Skeletal muscle tissue (tissue), 4 donors: Measurements from ENCODE around the gene RNF217. TPM values are rescaled to one million over a fixed set of nuclear protein-coding genes. Genes with fewer than 3 reads are reported as not detected.

Experiments
- H3K27ac ChIP-seq: one replicate; pipeline ENCODE4 v1.7.0; 2013; ENCODE audit warnings: mild to moderate bottlenecking, low read depth, low read length, inconsistent platforms
- H3K27me3 ChIP-seq, 3 donors: one replicate each; pipeline ENCODE4 v1.7.0; 2013; ENCODE audit warnings: low read length in 3 of 3; ENCODE audit not compliant: control insufficient read depth in 3 of 3, insufficient read depth in 3 of 3
- H3K36me3 ChIP-seq, 3 donors: one replicate each; pipeline ENCODE4 v1.7.0; 2013; ENCODE audit warnings: low read length in 3 of 3; ENCODE audit not compliant: control insufficient read depth in 3 of 3, insufficient read depth in 3 of 3
- H3K4me1 ChIP-seq, 3 donors: one replicate each; pipeline ENCODE4 v1.7.0; 2013; ENCODE audit warnings: low read length in 3 of 3, mild to moderate bottlenecking in 3 of 3; ENCODE audit not compliant: control insufficient read depth in 3 of 3, insufficient read depth in 3 of 3
- H3K4me3 ChIP-seq, 3 donors: one replicate each; pipeline ENCODE4 v1.7.0; 2013; ENCODE audit warnings: low read length in 3 of 3
- H3K9ac ChIP-seq, 3 donors: one replicate each; pipeline ENCODE4 v1.7.0; 2013; ENCODE audit warnings: low read length in 3 of 3, mild to moderate bottlenecking in 3 of 3, moderate library complexity in 2 of 3, low read depth in 1 of 3
- H3K9me3 ChIP-seq, 3 donors: one replicate each; pipeline ENCODE4 v1.7.0; 2013; ENCODE audit warnings: low read length in 3 of 3; ENCODE audit not compliant: control insufficient read depth in 3 of 3
- total RNA-seq: library from RNA; depleted of rRNA; stranded (reverse); fragments of >200 nt; gene quantifications from one replicate; pipeline ENCODE4 v1.2.3, GENCODE V29; 2014
- donor health status: Osteomylitis.

RNF217 gene
- total RNA-seq, 1 donor from 2014 or later = 27.1 TPM

DNA sequence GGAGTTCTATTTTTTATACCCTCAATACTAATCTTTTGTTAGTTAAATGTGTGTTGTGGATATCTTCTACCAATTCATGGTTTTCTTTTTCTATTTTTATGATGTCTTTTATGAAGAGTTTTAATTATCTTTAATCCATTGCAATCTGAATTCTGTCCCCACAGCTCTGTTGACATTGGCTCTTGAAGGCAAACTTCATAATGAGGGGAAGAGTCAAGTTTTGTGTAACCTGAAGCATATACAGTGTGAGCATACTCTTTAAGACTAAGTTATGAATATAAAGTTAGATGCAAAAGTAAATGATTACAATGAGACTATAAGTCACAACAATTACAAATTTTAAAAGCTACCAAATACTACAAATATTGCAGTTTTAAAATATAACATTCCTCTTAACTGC lies 34.2 kb downstream of the RNF217 start:
- Histone ChIP-seq H3K27ac (no peak overlapping the region), H3K4me1 (peaks cover 9 to 26% (median 19%) of the 10 kb centered on the region in 3 donors), H3K4me3 (no peak overlapping the region), H3K9ac (no peak overlapping the region), H3K27me3 (no peaks in the 10 kb centered on the region), H3K36me3 (no peaks in the 10 kb centered on the region), H3K9me3 (no peaks in the 10 kb centered on the region)

GRCh38 chr6:124997196-124997875 lies 35.1 kb downstream of the RNF217 start:
- Histone ChIP-seq H3K9me3 (no peaks in the 10 kb centered on the region), H3K4me1 (peaks cover 18 to 35% (median 24%) of the 10 kb centered on the region in 3 donors), H3K27ac (no peak overlapping the region), H3K4me3 (no peak overlapping the region), H3K9ac (no peak overlapping the region), H3K27me3 (no peaks in the 10 kb centered on the region), H3K36me3 (no peaks in the 10 kb centered on the region)

- no peaks in the 10 kb centered on the region for H3K9me3 ChIP-seq
- H3K27ac ChIP-seq = peak overlapping the region; percentile 5
- no peaks in the 10 kb centered on the region for H3K27me3 ChIP-seq
- H3K4me1 ChIP-seq = peaks cover 22 to 35% (median 32%) of the 10 kb centered on the region in 3 donors
- no peaks in the 10 kb centered on the region for H3K36me3 ChIP-seq
- peak overlapping the region in 1 of 3 donors; percentile 12 for H3K9ac ChIP-seq
- peak overlapping the region in 1 of 3 donors; percentile 24 for H3K4me3 ChIP-seq
Measured at GRCh38 chr6:124999105-124999764, 37.0 kb downstream of the RNF217 start.

DNA sequence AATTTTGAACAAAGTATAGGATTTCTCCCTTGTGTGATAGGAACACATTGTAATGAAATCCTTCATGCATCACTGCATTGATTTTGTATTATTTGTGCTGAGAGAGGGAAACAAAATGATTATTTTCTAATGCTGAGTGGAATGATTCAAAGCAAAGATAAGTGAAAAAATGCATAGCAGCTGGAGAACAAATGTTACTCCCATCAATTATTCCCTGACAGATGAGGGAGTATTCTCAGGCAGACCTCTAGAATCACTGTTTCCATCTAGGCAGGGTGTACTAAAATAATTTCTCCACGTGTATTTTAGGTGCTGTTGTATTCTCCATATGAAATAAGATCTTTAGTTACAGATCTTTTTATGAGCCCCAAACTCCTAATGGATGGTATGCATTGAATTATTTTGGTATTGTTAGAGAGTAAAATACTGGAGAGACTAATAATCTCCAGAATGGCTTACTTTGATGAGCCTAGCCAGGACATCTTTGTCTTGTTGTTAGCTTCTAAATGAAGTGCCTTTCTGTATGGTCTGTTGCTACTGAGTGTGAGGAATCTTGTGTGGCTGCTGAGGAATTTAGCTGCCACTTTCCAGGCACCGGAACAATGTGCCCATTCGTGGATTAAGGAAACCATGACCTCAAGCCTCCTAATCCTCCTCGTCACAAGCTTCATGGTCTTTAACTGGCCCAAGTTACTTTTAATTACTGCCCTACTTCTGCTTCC lies 39.6 kb downstream of the RNF217 start:
- Histone ChIP-seq H3K4me3 (peak overlapping the region; percentile 44 to 57 (median 56)), H3K36me3 (no peaks in the 10 kb centered on the region), H3K9ac (peak overlapping the region in 1 of 3 donors; percentile 34), H3K4me1 (peaks cover 22 to 35% (median 28%) of the 10 kb centered on the region in 3 donors), H3K9me3 (no peaks in the 10 kb centered on the region), H3K27ac (peak overlapping the region; percentile 11), H3K27me3 (no peaks in the 10 kb centered on the region)

DNA sequence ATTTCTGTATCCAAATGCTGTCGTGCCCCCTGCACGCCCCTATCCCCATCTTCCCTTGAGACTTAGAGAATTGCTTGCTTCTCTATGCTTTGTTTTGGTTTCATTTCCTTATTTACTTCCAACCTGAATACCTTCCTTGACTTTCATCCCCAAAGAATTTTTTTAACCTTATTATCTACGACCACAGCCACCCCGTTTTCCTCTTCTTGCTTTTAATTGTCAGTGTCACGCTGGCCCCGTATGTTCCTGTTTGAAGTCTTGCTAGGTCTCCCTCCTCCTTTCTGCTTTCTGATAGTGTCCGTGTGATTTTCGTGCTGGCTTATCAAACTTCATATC lies 40.1 kb downstream of the RNF217 start:
- H3K4me3 ChIP-seq = peak overlapping the region; percentile 44 to 57 (median 56)
- no peaks in the 10 kb centered on the region for H3K9me3 ChIP-seq
- H3K4me1 ChIP-seq = peaks cover 19 to 33% (median 28%) of the 10 kb centered on the region in 3 donors
- no peaks in the 10 kb centered on the region for H3K36me3 ChIP-seq
- H3K9ac ChIP-seq = peak overlapping the region in 2 of 3 donors; percentile 23 to 34
- H3K27ac ChIP-seq = peak overlapping the region; percentile 11
- H3K27me3 ChIP-seq = no peaks in the 10 kb centered on the region

DNA sequence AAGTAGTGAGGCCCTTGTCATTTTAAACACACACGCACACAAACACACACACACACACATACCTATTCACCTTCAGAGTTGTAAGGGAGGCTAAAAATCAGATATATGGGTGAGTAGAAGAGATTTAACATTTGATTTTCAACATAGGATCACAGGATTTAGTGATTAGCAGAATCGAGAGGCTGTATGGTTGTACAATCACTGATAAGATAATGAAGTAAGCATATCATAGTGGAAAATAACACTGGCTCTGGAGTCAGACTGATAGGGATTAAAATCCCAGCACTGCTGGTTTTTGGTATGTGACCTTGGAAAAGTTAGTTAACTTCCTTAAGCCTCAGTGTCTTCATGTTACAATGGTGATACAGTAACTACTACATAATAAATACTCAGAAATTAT lies 40.8 kb downstream of the RNF217 start:
- no peak overlapping the region for H3K9ac ChIP-seq
- H3K27me3 ChIP-seq = no peaks in the 10 kb centered on the region
- H3K9me3 ChIP-seq = no peaks in the 10 kb centered on the region
- H3K27ac ChIP-seq = no peak overlapping the region
- H3K36me3 ChIP-seq = no peaks in the 10 kb centered on the region
- no peak overlapping the region for H3K4me3 ChIP-seq
- peaks cover 19 to 32% (median 28%) of the 10 kb centered on the region in 3 donors for H3K4me1 ChIP-seq

DNA sequence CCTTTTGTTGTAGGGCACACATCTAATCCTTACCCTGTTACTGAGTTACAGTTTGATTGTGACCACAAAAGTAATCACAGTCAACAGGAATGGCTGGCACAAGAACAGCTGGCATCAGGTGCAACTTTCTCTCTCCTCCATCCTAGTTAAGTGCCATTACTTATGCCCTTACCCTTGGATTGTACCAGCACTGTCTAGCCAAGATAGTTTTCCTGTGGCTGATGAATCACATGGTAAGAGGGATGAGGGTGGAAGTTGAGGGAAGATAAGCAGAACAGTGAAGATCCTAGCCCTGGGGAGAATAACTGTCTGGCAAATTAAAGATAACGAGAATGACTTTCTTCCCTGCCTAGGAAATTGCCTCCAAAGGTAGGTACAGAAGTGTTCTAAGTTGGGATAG lies 42.0 kb downstream of the RNF217 start:
- Histone ChIP-seq H3K9ac (no peak overlapping the region), H3K4me1 (peaks cover 24 to 35% (median 26%) of the 10 kb centered on the region in 3 donors), H3K27ac (no peak overlapping the region), H3K9me3 (no peaks in the 10 kb centered on the region), H3K4me3 (no peak overlapping the region), H3K36me3 (no peaks in the 10 kb centered on the region), H3K27me3 (no peaks in the 10 kb centered on the region)

GRCh38 chr6:125004797-125005595 lies 42.8 kb downstream of the RNF217 start:
- peaks cover 27 to 37% (median 28%) of the 10 kb centered on the region in 3 donors for H3K4me1 ChIP-seq
- H3K9me3 ChIP-seq = no peaks in the 10 kb centered on the region
- H3K27ac ChIP-seq = no peak overlapping the region
- H3K36me3 ChIP-seq = no peaks in the 10 kb centered on the region
- no peak overlapping the region for H3K9ac ChIP-seq
- no peak overlapping the region for H3K4me3 ChIP-seq
- H3K27me3 ChIP-seq = no peaks in the 10 kb centered on the region

DNA sequence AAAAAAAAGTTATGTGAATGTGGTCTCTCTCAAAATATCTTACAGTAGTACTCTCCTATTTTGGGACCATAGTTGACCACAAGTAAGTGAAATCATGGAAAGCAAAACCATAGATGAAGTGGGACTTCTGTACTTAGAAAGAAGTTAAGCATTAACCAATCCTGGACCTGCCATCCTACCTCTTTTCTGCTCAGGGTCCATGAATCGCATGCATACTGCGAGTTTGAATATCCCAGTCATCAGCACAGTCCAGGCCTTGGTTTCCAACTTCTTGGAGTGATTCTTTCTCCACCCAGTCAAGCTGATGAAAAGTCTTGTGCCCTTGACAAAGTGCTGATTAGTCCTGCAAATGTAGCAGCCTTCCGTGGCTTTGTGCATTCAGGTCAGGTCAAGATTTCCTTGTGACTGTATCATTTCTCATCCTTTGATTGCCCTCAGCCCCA lies 46.0 kb downstream of the RNF217 start:
- peaks cover 13 to 18% (median 14%) of the 10 kb centered on the region in 3 donors for H3K4me1 ChIP-seq
- no peak overlapping the region for H3K9ac ChIP-seq
- no peaks in the 10 kb centered on the region for H3K9me3 ChIP-seq
- no peaks in the 10 kb centered on the region for H3K36me3 ChIP-seq
- H3K27ac ChIP-seq = no peak overlapping the region
- H3K27me3 ChIP-seq = no peaks in the 10 kb centered on the region
- no peak overlapping the region for H3K4me3 ChIP-seq
